K562 (cell line): ENCODE data around the gene PPY. TPM values are rescaled to one million over a fixed set of nuclear protein-coding genes. Genes with fewer than 3 reads are reported as not detected.
"Not testable (repeated sequence)": the region's sequence is repeated elsewhere in the genome, so short reads cannot be mapped to it uniquely, and the experiment has no call there.

Experiments
- ATAC-seq: fragments of 200-7000 bp; cut with Tn5 transposase; 3 replicates; pipeline ENCODE4 v1.9.1; 2020; ENCODE audit warnings: moderate library complexity
- BruUV-seq: library from RNA; stranded (reverse); fragments of 400-500 nt; replicated peaks from 2 replicates; lab custom pipeline; 2021; lab: Mats Ljungman, UMichigan
- CTCF ChIA-PET: fragments of 300-600 bp; formaldehyde crosslinking; extraction: SDS; loops from one replicate; lab custom pipeline; 2021; ENCODE audit warnings: low intra/inter-chr PET ratio; lab: Yijun Ruan, JAX
- POLR2A ChIA-PET: fragments of 300-600, 350-650 bp; sonication (Branson Sonifier 250); formaldehyde crosslinking; extraction: SDS; loops from one replicate; lab custom pipeline; 2021; ENCODE audit warnings: antibody characterized with exemption, inconsistent platforms; lab: Yijun Ruan, JAX
- DNase-seq, 4 experiments: peaks; one replicate each; pipeline versions ENCODE4 v3.0.0 to v3.0.0-alpha.2; 2011 to 2018; ENCODE audit warnings: low spot score in 3 of 4, mixed read lengths in 3 of 4; ENCODE audit errors: extremely low read depth in 1 of 4
- FAIRE-seq: peaks from 2 replicates; lab custom pipeline; 2011; peaks lifted over from hg19 to GRCh38; lab: Jason Lieb, UNC
- H2AFZ ChIP-seq: 2 replicates; pipeline ENCODE4 v1.6.0; 2011; ENCODE audit warnings: low read depth, low read length, control low read depth, inconsistent platforms
- H3K27ac ChIP-seq: fragments of 200-600 bp; 3 replicates; pipeline ENCODE4 v1.8.0; 2011; ENCODE audit warnings: low read depth, mild to moderate bottlenecking, control low read depth, inconsistent platforms, low read length, moderate library complexity, mixed read lengths; ENCODE audit errors: extremely low read depth
- H3K27me3 ChIP-seq, 2 experiments: fragments of 300-600 bp in 1 of 2; 2 replicates in 1 of 2; 3 replicates in 1 of 2; pipeline versions ENCODE4 v1.6.0 to v1.8.0; 2011; ENCODE audit warnings: inconsistent platforms in 2 of 2, low read length in 2 of 2, mild to moderate bottlenecking in 1 of 2, mixed read lengths in 1 of 2, moderate library complexity in 1 of 2; ENCODE audit not compliant: control insufficient read depth in 2 of 2, insufficient read depth in 2 of 2
- H3K36me3 ChIP-seq: fragments of 300-600 bp; 3 replicates; pipeline ENCODE4 v1.8.0; 2011; ENCODE audit warnings: mild to moderate bottlenecking, low read length, inconsistent platforms; ENCODE audit not compliant: control insufficient read depth, insufficient read depth
- H3K4me1 ChIP-seq, 2 experiments: fragments of 200-600 bp in 1 of 2; replicated peaks in 1 of 2; 2 replicates in 1 of 2; 3 replicates in 1 of 2; pipeline versions ENCODE4 v1.5.1 to v1.8.0; 2011; ENCODE audit warnings: inconsistent platforms in 2 of 2, low read length in 2 of 2, mild to moderate bottlenecking in 1 of 2, mixed read lengths in 1 of 2, moderate library complexity in 1 of 2; ENCODE audit not compliant: control insufficient read depth in 2 of 2, insufficient read depth in 2 of 2
- H3K4me2 ChIP-seq: 2 replicates; pipeline ENCODE4 v1.6.1; 2011; ENCODE audit warnings: low read length, control low read depth, inconsistent platforms, mixed read lengths; ENCODE audit not compliant: insufficient read depth
- H3K4me3 ChIP-seq: fragments of 200-600 bp; sonication (generic), shearing (Covaris generic); 2 replicates; pipeline ENCODE4 v1.5.1; 2016; ENCODE audit warnings: control low read depth, inconsistent platforms
- H3K79me2 ChIP-seq: fragments of 200-600 bp; 3 replicates; pipeline ENCODE4 v1.8.0; 2011; ENCODE audit warnings: low read length, inconsistent platforms; ENCODE audit not compliant: control insufficient read depth, insufficient read depth
- H3K9ac ChIP-seq, 2 experiments: 2 replicates each; pipeline versions ENCODE4 v1.6.0 to v1.6.1; 2011; ENCODE audit warnings: low read depth in 2 of 2, low read length in 2 of 2, control low read depth in 1 of 2, inconsistent platforms in 1 of 2, mild to moderate bottlenecking in 1 of 2, mixed read lengths in 1 of 2; ENCODE audit not compliant: insufficient read depth in 1 of 2
- H3K9me1 ChIP-seq: one replicate; pipeline ENCODE4 v1.6.0; 2011; ENCODE audit warnings: inconsistent platforms, mild to moderate bottlenecking, low read length, moderate library complexity; ENCODE audit not compliant: control insufficient read depth, insufficient read depth
- H3K9me3 ChIP-seq: replicated peaks from 2 replicates; pipeline ENCODE4 v1.5.1; 2011; ENCODE audit warnings: low read depth, low read length, inconsistent platforms; ENCODE audit not compliant: control insufficient read depth, insufficient read depth
- H4K20me1 ChIP-seq: replicated peaks from 2 replicates; pipeline ENCODE4 v1.6.1; 2011; ENCODE audit warnings: low read length, inconsistent platforms, mixed read lengths; ENCODE audit not compliant: control insufficient read depth, insufficient read depth
- ZNF316 ChIP-seq: fragments of 450-650 bp; IDR thresholded peaks from 2 replicates; pipeline ENCODE4 v1.6.1; 2016
- WGBS: fragments of 100-300 bp; shearing (Covaris generic); methylation state at CpG from one replicate; pipeline ENCODE4 v1.1.6; 2016; ENCODE audit warnings: low coverage, mixed read lengths; ENCODE audit not compliant: insufficient coverage; ENCODE audit errors: missing lambda C conversion rate; 5-methylcytosine and 5-hydroxymethylcytosine counted together
- in situ Hi-C: fragments of 300-500 bp; cut with MboI; formaldehyde crosslinking; loops from 4 replicates; pipeline ENCODE4 v1.15.0; 2018; ENCODE audit warnings: inconsistent platforms, mixed read lengths
- intact Hi-C: fragments of 100-400 bp; cut with micrococcal nuclease; formaldehyde crosslinking; loops from 2 replicates; pipeline ENCODE4 v1.14.2; 2022
- polyA plus RNA-seq, 8 experiments: library from polyadenylated mRNA; depleted of rRNA in 4 of 8; stranded (reverse) in 5 of 8; unstranded in 3 of 8; fragments of >200 nt; fragmentation: Nextera tagmentation in 2 of 8; fragmentation: Illumina TruSeq in 1 of 8; extraction: Ambion mirVana in 2 of 8; extraction: Trizol in 1 of 8; gene quantifications; 2 replicates each; pipeline versions ENCODE4 v1.2.1 to v1.2.3, GENCODE V29; 2011 to 2014; ENCODE audit warnings: inconsistent platforms in 1 of 8, missing spikeins in 1 of 8
- total RNA-seq, 7 experiments: library from RNA; depleted of rRNA in 6 of 7; stranded (reverse); fragments of >200 nt in 6 of 7; fragmentation: Illumina TruSeq in 2 of 7; extraction: Trizol in 2 of 7; gene quantifications; 2 replicates each; pipeline versions ENCODE4 v1.2.1 to v1.2.3, GENCODE V29; 2011 to 2021; ENCODE audit warnings: low replicate concordance in 1 of 7

Gene PPY
- total and polyA plus RNA-seq, 9 of the 15 experiments (the other 6 are each of a cell fraction or from before 2014, with no cell fraction given): not detected

DNA sequence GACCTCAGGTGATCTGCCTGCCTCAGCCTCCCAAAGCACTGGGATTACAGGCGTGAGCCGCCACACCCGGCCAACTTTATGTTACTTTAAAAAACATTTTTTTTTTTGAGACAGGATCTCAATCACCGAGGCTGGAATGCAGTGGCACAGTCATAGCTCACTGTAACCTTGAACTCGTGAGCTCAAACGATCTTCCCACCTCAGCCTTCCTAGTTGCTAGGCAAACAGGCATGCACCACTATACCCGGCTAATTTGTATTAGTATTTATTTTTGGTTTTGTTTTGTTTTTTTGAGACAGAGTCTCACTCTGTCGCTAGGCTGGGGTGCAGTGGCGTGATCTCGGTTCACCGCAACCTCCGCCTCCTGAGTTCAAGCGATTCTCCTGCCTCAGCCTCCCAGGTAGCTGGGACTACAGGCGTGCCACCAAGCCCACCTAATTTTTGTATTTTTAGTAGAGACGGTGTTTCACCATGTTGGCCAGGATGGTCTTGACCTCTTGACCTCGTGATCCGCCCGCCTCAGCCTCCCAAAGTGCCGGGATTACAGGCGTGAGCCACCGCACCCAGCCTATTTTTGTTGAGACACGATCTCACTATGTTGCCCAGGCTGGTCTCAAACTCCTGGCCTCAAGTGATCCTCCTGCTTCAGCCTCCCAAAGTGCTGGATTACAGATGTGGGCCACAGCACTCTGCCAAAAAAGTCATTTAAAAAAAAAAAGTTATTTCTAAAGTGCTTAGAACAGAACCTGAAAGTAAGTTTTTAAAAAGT is 30.4 kb upstream of the PPY start:
- H3K4me1 ChIP-seq, H3K9me1 ChIP-seq, H3K9me3 ChIP-seq, H2AFZ ChIP-seq, ATAC-seq, H3K4me2 ChIP-seq, H3K79me2 ChIP-seq, H3K36me3 ChIP-seq, H4K20me1 ChIP-seq, DNase-seq, H3K9ac ChIP-seq, H3K27ac ChIP-seq, FAIRE-seq, H3K4me3 ChIP-seq, in situ Hi-C loops, CTCF ChIA-PET, BruUV-seq, intact Hi-C loops: not testable (repeated sequence)
- peaks cover 18 to 48% of the 10 kb centered on the region in 2 experiments for H3K27me3 ChIP-seq
- POLR2A ChIA-PET: interaction anchor here (1.2 kb wide), 1 partner anchor 14 kb away, joined by 4 read pairs; no protein-coding TSS in a partner anchor
- WGBS: 24% methylated on average over 21 of the region's 22 CpGs

DNA sequence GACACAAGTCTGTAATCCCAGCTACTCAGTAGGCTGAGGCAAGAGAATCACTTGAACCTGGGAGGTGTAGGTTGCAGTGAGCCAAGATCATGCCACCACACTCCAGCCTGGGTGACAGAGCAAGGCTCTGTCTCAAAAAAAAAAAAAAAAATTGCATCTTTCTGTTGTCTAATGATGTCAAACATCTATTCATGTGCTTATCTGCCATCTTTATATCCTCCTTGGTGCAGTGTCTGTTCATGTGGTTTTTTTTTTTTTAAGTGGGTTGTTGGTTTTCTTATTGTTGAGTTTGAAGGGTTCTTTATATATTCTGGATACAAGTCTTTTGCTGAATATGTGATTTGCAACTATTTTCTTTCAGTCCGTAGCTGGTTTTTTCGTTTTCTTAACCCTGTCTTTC is 29.2 kb upstream of the PPY start:
- H3K9me3 ChIP-seq, H3K4me2 ChIP-seq, H3K9ac ChIP-seq, H4K20me1 ChIP-seq, intact Hi-C loops, FAIRE-seq, H3K36me3 ChIP-seq, CTCF ChIA-PET, H3K4me3 ChIP-seq, H3K4me1 ChIP-seq, ATAC-seq, BruUV-seq, DNase-seq, H3K9me1 ChIP-seq, H2AFZ ChIP-seq, H3K79me2 ChIP-seq, in situ Hi-C loops, H3K27ac ChIP-seq: not testable (repeated sequence)
- H3K27me3 ChIP-seq: peaks cover 19 to 51% of the 10 kb centered on the region in 2 experiments
- POLR2A ChIA-PET: interaction anchor here (1.2 kb wide), 1 partner anchor 15 kb away, joined by 4 read pairs; no protein-coding TSS in a partner anchor
- WGBS: 8% methylated on average over 2 of the region's 2 CpGs
- 0 out of 2 replicates have a peak, but pooled peaks have one; percentile 10 for TF ChIP-seq ZNF316
